AG09309 (cell line): ENCODE results near the gene PCDHGA11.
"Not testable (repeated sequence)": the region's sequence is repeated elsewhere in the genome, so short reads cannot be mapped to it uniquely, and the experiment has no call there.

Source experiments
- DNase-seq: peaks from one replicate; pipeline ENCODE4 v3.0.0-alpha.2; 2010; ENCODE audit warnings: low read depth
- H3K4me3 ChIP-seq: 2 replicates; pipeline ENCODE4 v1.5.1; 2011; ENCODE audit warnings: mild to moderate bottlenecking, low read depth, low read length, moderate library complexity; ENCODE audit not compliant: control insufficient read depth
- TF ChIP-seq, protein P1 (sequence below): IDR thresholded peaks from 2 replicates; pipeline ENCODE4 v1.5.1; 2011; ENCODE audit warnings: mild to moderate bottlenecking, low read depth, low read length, inconsistent platforms; ENCODE audit not compliant: insufficient read depth, control insufficient read depth; ENCODE audit errors: missing control alignments

PCDHGA11 gene

DNA sequence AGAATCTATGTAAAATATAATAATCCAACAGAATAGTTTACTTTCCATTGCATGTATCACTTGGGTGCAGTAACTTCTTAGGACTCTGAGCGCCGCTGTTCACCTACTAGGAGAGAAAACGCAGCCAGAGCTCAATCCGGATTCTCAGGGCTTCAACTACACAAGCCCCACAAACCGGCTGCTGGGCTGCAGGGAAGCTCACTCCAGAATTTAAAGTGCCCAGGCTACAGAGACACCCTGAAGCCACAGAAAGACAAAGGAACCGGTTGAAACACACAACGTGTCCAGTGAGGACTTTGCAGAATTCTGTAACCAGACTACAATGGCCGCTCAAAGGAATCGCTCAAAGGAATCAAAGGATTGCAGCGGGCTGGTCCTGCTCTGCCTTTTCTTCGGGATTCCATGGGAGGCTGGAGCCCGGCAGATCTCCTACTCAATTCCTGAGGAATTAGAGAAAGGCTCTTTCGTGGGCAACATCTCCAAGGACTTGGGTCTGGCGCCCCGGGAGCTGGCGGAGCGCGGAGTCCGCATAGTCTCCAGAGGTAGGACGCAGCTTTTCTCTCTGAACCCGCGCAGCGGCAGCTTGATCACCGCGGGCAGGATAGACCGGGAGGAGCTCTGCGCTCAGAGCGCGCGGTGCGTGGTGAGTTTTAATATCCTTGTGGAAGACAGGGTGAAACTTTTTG lies 7.9 kb upstream of the PCDHGA11 start, which contains the start of gene PCDHGA10:
TSS of gene PCDHGA10 (plus strand) at position 134 of the 686 bp plus-strand sequence. CDS start at position 323, 189 bp downstream.
- DNase-seq, result no peak
- H3K4me3 ChIP-seq, result peak within 1 kb of the TSS; percentile 25
- TF ChIP-seq, protein P1, sequence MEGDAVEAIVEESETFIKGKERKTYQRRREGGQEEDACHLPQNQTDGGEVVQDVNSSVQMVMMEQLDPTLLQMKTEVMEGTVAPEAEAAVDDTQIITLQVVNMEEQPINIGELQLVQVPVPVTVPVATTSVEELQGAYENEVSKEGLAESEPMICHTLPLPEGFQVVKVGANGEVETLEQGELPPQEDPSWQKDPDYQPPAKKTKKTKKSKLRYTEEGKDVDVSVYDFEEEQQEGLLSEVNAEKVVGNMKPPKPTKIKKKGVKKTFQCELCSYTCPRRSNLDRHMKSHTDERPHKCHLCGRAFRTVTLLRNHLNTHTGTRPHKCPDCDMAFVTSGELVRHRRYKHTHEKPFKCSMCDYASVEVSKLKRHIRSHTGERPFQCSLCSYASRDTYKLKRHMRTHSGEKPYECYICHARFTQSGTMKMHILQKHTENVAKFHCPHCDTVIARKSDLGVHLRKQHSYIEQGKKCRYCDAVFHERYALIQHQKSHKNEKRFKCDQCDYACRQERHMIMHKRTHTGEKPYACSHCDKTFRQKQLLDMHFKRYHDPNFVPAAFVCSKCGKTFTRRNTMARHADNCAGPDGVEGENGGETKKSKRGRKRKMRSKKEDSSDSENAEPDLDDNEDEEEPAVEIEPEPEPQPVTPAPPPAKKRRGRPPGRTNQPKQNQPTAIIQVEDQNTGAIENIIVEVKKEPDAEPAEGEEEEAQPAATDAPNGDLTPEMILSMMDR, result peak; percentile 70

DNA sequence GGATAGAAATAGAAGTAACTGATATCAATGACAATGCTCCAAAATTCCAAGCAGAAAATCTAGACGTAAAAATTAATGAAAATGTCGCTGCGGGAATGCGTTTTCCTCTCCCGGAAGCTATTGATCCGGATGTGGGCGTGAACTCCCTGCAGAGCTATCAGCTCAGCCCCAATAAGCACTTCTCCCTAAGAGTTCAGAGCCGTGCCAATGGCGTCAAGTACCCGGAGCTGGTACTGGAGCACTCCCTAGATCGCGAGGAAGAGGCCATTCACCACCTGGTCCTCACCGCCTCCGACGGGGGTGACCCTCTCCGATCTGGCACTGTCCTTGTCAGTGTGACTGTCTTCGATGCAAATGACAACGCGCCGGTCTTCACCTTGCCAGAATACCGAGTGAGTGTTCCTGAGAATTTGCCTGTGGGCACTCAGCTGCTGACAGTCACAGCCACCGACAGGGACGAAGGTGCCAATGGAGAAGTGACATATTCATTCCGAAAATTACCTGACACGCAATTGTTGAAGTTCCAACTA lies 7.2 kb upstream of the PCDHGA11 start:
- TF ChIP-seq, protein P1, result no peak
- DNase-seq, result no peak
- peak overlapping the region; percentile 25 for H3K4me3 ChIP-seq

DNA sequence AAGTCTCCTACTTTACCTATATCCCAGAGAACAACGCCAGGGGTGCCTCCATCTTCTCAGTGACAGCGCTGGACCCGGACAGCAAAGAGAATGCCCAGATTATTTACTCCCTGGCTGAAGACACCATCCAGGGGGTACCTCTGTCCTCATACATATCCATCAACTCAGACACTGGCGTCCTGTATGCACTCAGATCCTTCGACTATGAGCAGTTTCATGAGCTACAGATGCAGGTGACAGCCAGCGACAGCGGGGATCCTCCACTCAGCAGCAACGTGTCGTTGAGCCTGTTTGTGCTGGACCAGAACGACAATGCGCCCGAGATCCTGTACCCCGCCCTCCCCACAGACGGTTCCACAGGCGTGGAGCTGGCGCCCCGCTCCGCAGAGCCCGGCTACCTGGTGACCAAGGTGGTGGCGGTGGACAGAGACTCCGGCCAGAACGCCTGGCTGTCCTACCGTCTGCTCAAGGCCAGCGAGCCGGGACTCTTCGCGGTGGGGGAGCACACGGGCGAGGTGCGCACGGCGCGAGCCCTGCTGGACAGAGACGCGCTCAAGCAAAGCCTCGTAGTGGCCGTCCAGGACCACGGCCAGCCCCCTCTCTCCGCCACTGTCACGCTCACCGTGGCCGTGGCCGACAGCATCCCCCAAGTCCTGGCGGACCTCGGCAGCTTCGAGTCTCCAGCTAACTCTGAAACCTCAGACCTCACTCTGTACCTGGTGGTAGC lies 6.1 kb upstream of the PCDHGA11 start:
- not testable (repeated sequence) for H3K4me3 ChIP-seq, DNase-seq

DNA sequence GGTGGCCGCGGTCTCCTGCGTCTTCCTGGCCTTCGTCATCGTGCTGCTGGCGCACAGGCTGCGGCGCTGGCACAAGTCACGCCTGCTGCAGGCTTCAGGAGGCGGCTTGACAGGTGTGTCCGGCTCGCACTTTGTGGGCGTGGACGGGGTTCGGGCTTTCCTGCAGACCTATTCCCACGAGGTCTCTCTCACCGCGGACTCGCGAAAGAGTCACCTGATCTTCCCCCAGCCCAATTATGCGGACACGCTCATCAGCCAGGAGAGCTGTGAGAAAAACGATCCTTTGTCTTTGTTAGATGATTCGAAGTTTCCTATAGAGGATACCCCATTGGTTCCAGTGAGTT lies 5.6 kb upstream of the PCDHGA11 start:
- not testable (repeated sequence) for DNase-seq

DNA sequence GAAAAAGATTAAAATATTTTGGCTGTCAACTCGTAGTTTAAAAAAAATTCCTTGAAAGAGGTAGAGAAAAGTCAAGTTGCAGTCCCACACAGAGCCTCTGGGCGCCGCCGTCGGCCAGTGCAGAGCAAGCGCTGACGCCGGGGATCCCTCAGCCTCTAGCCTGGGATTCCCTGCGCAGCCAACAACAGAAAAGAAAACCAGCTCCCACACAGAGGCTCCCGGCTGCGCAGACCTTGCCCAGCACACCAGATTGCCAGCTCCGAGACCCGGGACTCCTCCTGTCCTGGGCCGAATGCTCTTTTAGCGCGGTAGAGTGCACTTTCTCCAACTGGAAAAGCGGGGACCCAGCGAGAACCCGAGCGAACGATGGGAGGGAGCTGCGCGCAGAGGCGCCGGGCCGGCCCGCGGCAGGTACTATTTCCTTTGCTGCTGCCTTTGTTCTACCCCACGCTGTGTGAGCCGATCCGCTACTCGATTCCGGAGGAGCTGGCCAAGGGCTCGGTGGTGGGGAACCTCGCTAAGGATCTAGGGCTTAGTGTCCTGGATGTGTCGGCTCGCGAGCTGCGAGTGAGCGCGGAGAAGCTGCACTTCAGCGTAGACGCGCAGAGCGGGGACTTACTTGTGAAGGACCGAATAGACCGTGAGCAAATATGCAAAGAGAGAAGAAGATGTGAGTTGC lies 3.2 kb upstream of the PCDHGA11 start, which contains the start of gene PCDHGB7:
TSS of gene PCDHGB7 (plus strand) at position 184 of the 679 bp plus-strand sequence. CDS start at position 367, 183 bp downstream.
- H3K4me3 ChIP-seq, result peak within 1 kb of the TSS; percentile 46
- DNase-seq, result not testable (repeated sequence)

More for the DNA sequence above, 5.6 kb upstream of the PCDHGA11 start:
- not testable (repeated sequence) for H3K4me3 ChIP-seq

DNA sequence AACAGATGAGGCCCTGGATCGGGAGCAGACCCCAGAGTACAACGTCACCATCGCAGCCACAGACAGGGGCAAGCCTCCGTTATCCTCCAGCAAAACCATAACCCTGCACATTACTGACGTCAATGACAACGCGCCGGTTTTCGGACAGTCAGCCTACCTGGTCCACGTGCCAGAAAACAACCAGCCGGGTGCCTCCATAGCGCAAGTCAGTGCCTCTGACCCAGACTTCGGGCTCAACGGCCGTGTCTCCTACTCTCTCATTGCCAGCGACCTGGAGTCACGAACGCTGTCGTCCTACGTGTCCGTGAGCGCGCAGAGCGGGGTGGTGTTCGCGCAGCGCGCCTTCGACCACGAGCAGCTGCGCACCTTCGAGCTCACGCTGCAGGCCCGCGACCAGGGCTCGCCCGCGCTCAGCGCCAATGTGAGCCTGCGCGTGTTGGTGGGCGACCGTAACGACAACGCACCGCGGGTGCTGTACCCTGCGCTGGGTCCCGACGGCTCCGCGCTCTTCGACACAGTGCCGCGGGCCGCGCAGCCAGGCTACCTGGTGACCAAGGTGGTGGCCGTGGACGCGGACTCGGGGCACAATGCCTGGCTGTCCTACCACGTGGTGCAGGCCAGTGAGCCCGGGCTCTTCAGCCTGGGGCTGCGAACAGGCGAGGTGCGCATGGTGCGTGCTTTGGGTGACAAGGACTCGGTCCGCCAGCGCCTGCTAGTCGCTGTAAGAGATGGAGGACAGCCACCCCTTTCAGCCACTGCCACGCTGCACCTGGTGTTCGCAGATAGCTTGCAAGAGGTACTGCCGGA lies 1.6 kb upstream of the PCDHGA11 start:
- H3K4me3 ChIP-seq, result no peak overlapping the region
- no peak for DNase-seq
- TF ChIP-seq, protein P1, result no peak

More for the DNA sequence above, 3.2 kb upstream of the PCDHGA11 start, which contains the start of gene PCDHGB7:
- TF ChIP-seq, protein P1, result peak; percentile 76

DNA sequence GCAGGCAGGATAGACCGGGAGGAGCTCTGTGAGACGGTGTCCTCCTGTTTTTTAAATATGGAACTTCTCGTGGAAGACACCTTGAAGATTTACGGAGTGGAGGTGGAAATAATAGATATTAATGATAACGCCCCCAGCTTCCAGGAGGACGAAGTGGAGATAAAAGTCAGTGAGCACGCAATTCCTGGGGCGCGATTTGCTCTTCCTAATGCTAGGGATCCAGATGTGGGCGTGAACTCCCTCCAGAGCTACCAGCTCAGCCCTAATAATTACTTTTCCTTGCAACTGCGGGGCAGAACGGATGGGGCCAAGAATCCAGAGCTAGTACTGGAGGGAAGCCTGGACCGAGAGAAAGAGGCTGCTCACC lies 621 bp downstream of the PCDHGA11 start:
- DNase-seq, result no peak
- TF ChIP-seq, protein P1, result no peak
- H3K4me3 ChIP-seq, result peak overlapping the region; percentile 20; the same call in 1 of the 2 replicates
